GM12865 (cell line): Measurements from ENCODE around the gene MB.

Experiments used
- DNase-seq: peaks from one replicate; pipeline ENCODE4 v3.0.0; 2010; ENCODE audit warnings: low read depth
- H3K4me3 ChIP-seq: 2 replicates; pipeline ENCODE4 v1.5.1; 2011; ENCODE audit warnings: mild to moderate bottlenecking, low read depth, low read length, control low read depth
- CTCF ChIP-seq: IDR thresholded peaks from 2 replicates; pipeline ENCODE4 v1.5.1; 2011; ENCODE audit warnings: low read length, control low read depth, low read depth, inconsistent platforms; ENCODE audit not compliant: insufficient read depth; ENCODE audit errors: missing control alignments

MB gene

GRCh38 chr22:35559354-35560005 lies 57.6 kb downstream of the MB start:
- no peak for TF ChIP-seq CTCF
- H3K4me3 ChIP-seq = no peak overlapping the region
- DNase-seq = no peak

- no peak for TF ChIP-seq CTCF
- no peak overlapping the region for H3K4me3 ChIP-seq
- DNase-seq = no peak
Measured at GRCh38 chr22:35558719-35559118, 58.4 kb downstream of the MB start.

GRCh38 chr22:35558031-35558430 lies 59.1 kb downstream of the MB start:
- TF ChIP-seq CTCF = no peak
- H3K4me3 ChIP-seq = no peak overlapping the region
- no peak for DNase-seq
